SU-DHL-6 (cell line): ENCODE measurements around the gene NKAIN4.

ENCODE experiments used
- CTCF ChIP-seq: fragments of 200-600 bp; sonication (generic); IDR thresholded peaks from one replicate; pipeline ENCODE4 v1.5.1; 2017; ENCODE audit warnings: antibody characterized with exemption, mild to moderate bottlenecking, low read length, moderate library complexity; ENCODE audit not compliant: insufficient read depth, poor library complexity, severe bottlenecking
- EZH2phosphoT487 ChIP-seq: fragments of 200-600 bp; sonication (generic), shearing (Covaris generic); conservative IDR thresholded peaks from 2 replicates; pipeline ENCODE4 v1.6.1; 2018; ENCODE audit warnings: mild to moderate bottlenecking, antibody characterized with exemption, low read length, moderate library complexity, mixed read lengths

GRCh38 chr20:63260521-63260920 is 6.3 kb upstream of the NKAIN4 start:
- TF ChIP-seq CTCF (no peak), EZH2phosphoT487 (no peak)
